GM12874 (cell line): Measurements from ENCODE around the gene CRYZL1.

Source experiments
- CTCF ChIP-seq: IDR thresholded peaks from 2 replicates; pipeline ENCODE4 v1.5.1; 2011; ENCODE audit warnings: low read depth, mild to moderate bottlenecking, control low read depth, low read length, moderate library complexity; ENCODE audit not compliant: insufficient read depth

The CRYZL1 gene

GRCh38 chr21:33611006-33611744 is 30.4 kb downstream of the CRYZL1 start:
- no peak for TF ChIP-seq CTCF

GRCh38 chr21:33608559-33608958 is 33.0 kb downstream of the CRYZL1 start:
- TF ChIP-seq CTCF: no peak

GRCh38 chr21:33598051-33598450 is 43.5 kb downstream of the CRYZL1 start:
- no peak for TF ChIP-seq CTCF

GRCh38 chr21:33588485-33589335 is 52.8 kb downstream of the CRYZL1 start, which contains the start of gene DONSON:
DONSON (minus strand) TSS chr21:33588684; CDS start chr21:33588641, 43 bp downstream.
- TF ChIP-seq CTCF: 0 out of 2 replicates have a peak, but pooled peaks have one; percentile 11

GRCh38 chr21:33587792-33588484 is 53.6 kb downstream of the CRYZL1 start:
- no peak for TF ChIP-seq CTCF

- TF ChIP-seq CTCF: no peak
These were observed 54.6 kb downstream of the CRYZL1 start for GRCh38 chr21:33586927-33587326.

GRCh38 chr21:33584455-33584854 is 57.1 kb downstream of the CRYZL1 start:
- TF ChIP-seq CTCF: no peak
